ENCODE results near the gene UMOD.

UMOD gene

DNA sequence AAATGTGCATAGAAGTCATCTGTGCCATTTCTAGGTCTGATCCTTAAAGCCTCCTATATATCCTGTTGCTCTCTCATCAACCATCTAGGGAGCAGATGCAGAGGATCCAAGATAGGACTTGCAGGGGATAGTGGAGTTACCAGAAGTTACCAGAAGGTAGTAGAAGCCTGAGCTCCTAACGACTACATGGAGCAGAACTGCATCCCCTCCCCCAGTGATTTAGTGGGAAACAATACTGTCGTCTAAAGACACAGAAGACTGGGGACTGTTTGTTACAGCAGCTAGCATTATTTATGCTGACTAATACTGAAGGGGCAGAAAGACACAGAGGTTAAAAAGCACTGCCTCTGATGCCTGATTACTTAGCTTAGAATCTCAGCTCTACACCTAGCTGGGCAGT, 41.0 kb downstream of the UMOD start:
- Histone ChIP-seq H3K4me1 (ENCODE audit: insufficient read depth, low read length, severe bottlenecking) (no peaks in the 10 kb centered on the region), H2AFZ (ENCODE audit: low read length) (no peak overlapping the region), H3K27me3 (ENCODE audit: insufficient read depth, low read length) (no peaks in the 10 kb centered on the region), H3K4me2 (ENCODE audit: low read length) (no peak overlapping the region), H3K27ac (ENCODE audit: low read depth, low read length, poor library complexity, severe bottlenecking) (no peak overlapping the region), H3K9me3 (ENCODE audit: low read length) (no peaks in the 10 kb centered on the region), H3K4me3 (ENCODE audit: low read depth, low read length, poor library complexity, severe bottlenecking) (no peak overlapping the region), H4K20me1 (ENCODE audit: insufficient read depth, low read length) (no peaks in the 10 kb centered on the region), H3K79me2 (ENCODE audit: insufficient read depth, low read length) (no peaks in the 10 kb centered on the region), H3K9ac (ENCODE audit: low read length) (no peak overlapping the region), H3F3A (ENCODE audit: insufficient read depth, low read length) (no peaks in the 10 kb centered on the region), H3K36me3 (ENCODE audit: insufficient read depth, low read length) (no peaks in the 10 kb centered on the region), H3K9me2 (ENCODE audit: low read depth, low read length) (no peaks in the 10 kb centered on the region)
- TF ChIP-seq EZH2 (IDR thresholded peaks at IDR 0.05; ENCODE audit: borderline replicate concordance, low read length): no peak
- TF ChIP-seq, protein P1, sequence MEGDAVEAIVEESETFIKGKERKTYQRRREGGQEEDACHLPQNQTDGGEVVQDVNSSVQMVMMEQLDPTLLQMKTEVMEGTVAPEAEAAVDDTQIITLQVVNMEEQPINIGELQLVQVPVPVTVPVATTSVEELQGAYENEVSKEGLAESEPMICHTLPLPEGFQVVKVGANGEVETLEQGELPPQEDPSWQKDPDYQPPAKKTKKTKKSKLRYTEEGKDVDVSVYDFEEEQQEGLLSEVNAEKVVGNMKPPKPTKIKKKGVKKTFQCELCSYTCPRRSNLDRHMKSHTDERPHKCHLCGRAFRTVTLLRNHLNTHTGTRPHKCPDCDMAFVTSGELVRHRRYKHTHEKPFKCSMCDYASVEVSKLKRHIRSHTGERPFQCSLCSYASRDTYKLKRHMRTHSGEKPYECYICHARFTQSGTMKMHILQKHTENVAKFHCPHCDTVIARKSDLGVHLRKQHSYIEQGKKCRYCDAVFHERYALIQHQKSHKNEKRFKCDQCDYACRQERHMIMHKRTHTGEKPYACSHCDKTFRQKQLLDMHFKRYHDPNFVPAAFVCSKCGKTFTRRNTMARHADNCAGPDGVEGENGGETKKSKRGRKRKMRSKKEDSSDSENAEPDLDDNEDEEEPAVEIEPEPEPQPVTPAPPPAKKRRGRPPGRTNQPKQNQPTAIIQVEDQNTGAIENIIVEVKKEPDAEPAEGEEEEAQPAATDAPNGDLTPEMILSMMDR (IDR thresholded peaks at IDR 0.05; ENCODE audit: low read length): no peak

DNA sequence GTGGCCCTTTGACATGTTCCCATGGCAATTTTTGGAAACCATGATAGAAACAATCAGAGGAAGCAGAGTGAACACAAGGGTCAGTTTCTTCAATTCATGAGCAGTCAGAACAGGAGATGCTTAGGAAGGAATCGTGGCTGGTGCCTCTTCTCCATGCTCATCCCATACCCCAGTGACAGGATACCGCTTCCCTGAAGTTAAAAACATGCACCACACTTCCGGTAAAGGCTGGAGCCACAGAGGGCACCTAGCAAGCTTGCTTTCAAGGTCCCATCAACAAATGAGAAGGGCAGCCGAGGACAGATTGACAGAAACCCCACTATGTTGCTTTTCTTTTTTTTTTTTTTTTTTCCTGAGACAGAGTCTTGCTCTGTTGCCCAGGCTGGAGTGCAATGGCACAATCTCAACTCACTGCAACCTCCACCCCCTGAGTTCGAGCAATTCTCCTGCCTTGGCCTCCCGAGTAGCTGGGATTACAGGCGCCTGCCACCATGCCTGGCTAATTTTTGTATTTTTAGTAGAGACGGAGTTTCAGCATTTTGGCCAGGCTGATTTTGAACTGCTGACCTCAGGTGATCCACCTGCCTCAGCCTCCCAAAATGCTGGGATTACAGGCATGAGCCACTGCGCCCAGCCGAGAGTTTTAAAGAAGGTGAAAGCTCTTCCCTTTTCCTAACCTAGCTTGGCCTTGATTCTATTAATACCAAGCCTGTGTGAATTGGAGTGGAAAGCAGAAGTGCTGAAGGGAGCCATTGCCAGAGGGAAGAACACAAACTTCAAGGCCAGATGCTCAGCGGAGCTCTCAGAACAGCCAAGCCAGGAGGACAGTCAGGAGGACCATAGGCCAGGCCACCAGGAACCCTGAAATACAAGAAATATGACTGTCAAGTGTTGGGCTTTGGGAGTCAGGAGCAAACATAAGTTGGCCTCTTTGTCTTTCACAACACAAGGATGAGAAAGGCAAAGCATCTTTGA, 41.8 kb downstream of the UMOD start:
- TF ChIP-seq EZH2 (IDR thresholded peaks at IDR 0.05; ENCODE audit: borderline replicate concordance, low read length): no peak
- TF ChIP-seq, protein P1 (IDR thresholded peaks at IDR 0.05; ENCODE audit: low read length): no peak

DNA sequence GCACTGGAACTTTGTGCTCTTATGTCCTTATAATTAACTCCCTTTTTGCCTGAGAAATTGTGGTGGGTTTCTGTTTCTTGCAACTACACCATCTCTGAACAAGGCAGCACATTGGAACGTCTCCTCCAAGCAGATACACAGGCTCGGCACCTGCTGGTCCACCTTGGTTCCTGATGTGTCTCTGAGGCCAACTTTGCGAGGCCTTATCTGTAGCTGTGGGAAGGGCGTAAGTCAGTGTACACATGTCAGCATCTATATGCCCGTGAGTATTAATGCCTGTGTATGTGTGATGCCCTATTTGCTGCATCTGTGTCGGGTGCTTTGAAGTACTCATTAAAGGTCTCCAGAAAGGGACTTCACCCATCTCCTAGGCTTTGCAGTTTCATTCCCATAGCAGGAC, 42.7 kb downstream of the UMOD start:
- Histone ChIP-seq H3K27me3 (ENCODE audit: insufficient read depth, low read length) (no peaks in the 10 kb centered on the region), H3F3A (ENCODE audit: insufficient read depth, low read length) (no peaks in the 10 kb centered on the region), H3K9me3 (ENCODE audit: low read length) (no peaks in the 10 kb centered on the region), H3K4me3 (ENCODE audit: low read depth, low read length, poor library complexity, severe bottlenecking) (no peak overlapping the region), H3K9ac (ENCODE audit: low read length) (no peak overlapping the region), H3K9me2 (ENCODE audit: low read depth, low read length) (no peaks in the 10 kb centered on the region), H3K27ac (ENCODE audit: low read depth, low read length, poor library complexity, severe bottlenecking) (no peak overlapping the region), H3K79me2 (ENCODE audit: insufficient read depth, low read length) (no peaks in the 10 kb centered on the region), H3K36me3 (ENCODE audit: insufficient read depth, low read length) (no peaks in the 10 kb centered on the region), H3K4me2 (ENCODE audit: low read length) (no peak overlapping the region), H3K4me1 (ENCODE audit: insufficient read depth, low read length, severe bottlenecking) (no peaks in the 10 kb centered on the region), H2AFZ (ENCODE audit: low read length) (no peak overlapping the region), H4K20me1 (ENCODE audit: insufficient read depth, low read length) (no peaks in the 10 kb centered on the region)
- no peak for TF ChIP-seq EZH2 (IDR thresholded peaks at IDR 0.05; ENCODE audit: borderline replicate concordance, low read length)
- TF ChIP-seq, protein P1 (IDR thresholded peaks at IDR 0.05; ENCODE audit: low read length): no peak

More for the DNA sequence above, 41.8 kb downstream of the UMOD start:
- Histone ChIP-seq H3K79me2 (ENCODE audit: insufficient read depth, low read length) (no peaks in the 10 kb centered on the region), H3K9ac (ENCODE audit: low read length) (no peak overlapping the region), H3K9me2 (ENCODE audit: low read depth, low read length) (no peaks in the 10 kb centered on the region), H3K4me3 (ENCODE audit: low read depth, low read length, poor library complexity, severe bottlenecking) (no peak overlapping the region), H3K27ac (ENCODE audit: low read depth, low read length, poor library complexity, severe bottlenecking) (no peak overlapping the region), H3K4me2 (ENCODE audit: low read length) (no peak overlapping the region), H3K4me1 (ENCODE audit: insufficient read depth, low read length, severe bottlenecking) (no peaks in the 10 kb centered on the region), H3K27me3 (ENCODE audit: insufficient read depth, low read length) (no peaks in the 10 kb centered on the region), H2AFZ (ENCODE audit: low read length) (no peak overlapping the region), H4K20me1 (ENCODE audit: insufficient read depth, low read length) (no peaks in the 10 kb centered on the region), H3K36me3 (ENCODE audit: insufficient read depth, low read length) (no peaks in the 10 kb centered on the region), H3K9me3 (ENCODE audit: low read length) (no peaks in the 10 kb centered on the region), H3F3A (ENCODE audit: insufficient read depth, low read length) (no peaks in the 10 kb centered on the region)

Data from OCI-LY1 (cell line).